OCI-LY3 (cell line): Measurements from ENCODE around the gene CYTH3.

Experiments used
- CTCF ChIP-seq: fragments of 200-600, 300-600 bp; sonication (generic); IDR thresholded peaks from 2 replicates; pipeline ENCODE4 v1.5.1; 2014; ENCODE audit warnings: antibody characterized with exemption, low read length, low read depth
- EZH2phosphoT487 ChIP-seq: fragments of 200-600 bp; shearing (Covaris generic); IDR thresholded peaks from 2 replicates; pipeline ENCODE4 v1.6.1; 2018; ENCODE audit warnings: antibody characterized with exemption, mixed run types, low read depth

GRCh38 chr7:6169805-6170520, 102.5 kb downstream of the CYTH3 start:
- TF ChIP-seq EZH2phosphoT487 = no peak
- no peak for TF ChIP-seq CTCF
